Adrenal gland (tissue), 5 donors: ENCODE results near the gene KRT78.

Experiments used
- CTCF ChIP-seq, 6 experiments: fragments of 450-650 bp in 4 of 6; fragments of 200-600 bp in 2 of 6; sonication (generic) in 1 of 6; IDR thresholded peaks; 1 replicate in 5 of 6; 2 replicates in 1 of 6; pipeline versions ENCODE4 v1.5.1 to v1.8.0; 2016 to 2021; ENCODE audit warnings: antibody characterized with exemption in 6 of 6, mild to moderate bottlenecking in 2 of 6, moderate library complexity in 1 of 6
- POLR2A ChIP-seq, 2 donors: fragments of 450-650 bp; IDR thresholded peaks; one replicate each; pipeline ENCODE4 v1.6.1; 2017; ENCODE audit warnings: antibody characterized with exemption in 2 of 2, mild to moderate bottlenecking in 2 of 2, moderate library complexity in 1 of 2
- donor health status: DM: no; HTN: no; CAD: no.

DNA sequence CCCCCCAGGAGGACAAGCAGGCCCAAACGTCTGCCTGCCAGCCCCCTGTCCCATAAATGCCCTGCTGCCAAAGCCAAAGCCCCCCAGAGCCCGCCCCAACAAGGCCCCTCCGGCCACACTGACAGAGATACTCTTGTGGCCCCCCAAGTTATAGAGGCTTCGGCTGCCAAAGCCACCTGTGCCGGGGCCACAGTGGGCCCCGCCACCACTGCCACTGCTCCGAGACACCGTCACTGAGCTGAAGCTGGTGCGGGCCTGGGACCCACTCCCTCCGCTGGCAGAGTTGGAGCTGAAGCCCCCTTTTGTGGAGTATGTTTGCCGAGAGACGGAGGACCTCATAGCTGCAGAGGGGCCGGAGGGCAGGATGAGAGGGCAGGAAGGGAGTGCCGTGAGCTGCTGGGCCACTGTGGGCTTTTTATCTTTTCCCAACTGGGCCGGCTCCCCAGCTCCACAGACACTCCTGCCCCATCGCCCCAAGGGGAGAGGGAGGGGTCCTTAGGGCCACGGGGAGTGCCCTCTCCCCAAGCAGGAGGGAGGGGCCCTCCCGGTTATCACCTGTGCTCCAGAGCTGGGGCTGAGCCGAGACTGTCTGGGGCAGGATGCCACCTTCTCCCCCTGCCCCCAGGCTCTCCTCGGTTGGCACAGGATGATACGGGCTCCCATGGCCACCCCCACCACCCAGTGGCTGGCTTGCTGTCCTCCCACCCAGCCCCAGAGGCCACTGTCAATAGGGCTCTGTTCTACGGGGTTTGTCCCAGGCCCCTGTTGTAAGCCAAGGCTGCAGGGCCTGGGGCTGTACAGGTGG, 14.7 kb downstream of the KRT78 start, which contains the start of gene KRT79:
- TF ChIP-seq CTCF (IDR thresholded peaks at IDR 0.05) (no peak), POLR2A (IDR thresholded peaks at IDR 0.05) (no peak)
